Trophoblast cell (in vitro differentiated cells and primary cell): ENCODE data around the gene COA4.

Source experiments
- DNase-seq, 2 donors: peaks; one replicate each; pipeline ENCODE4 v3.0.0-alpha.2; 2016
- H2AFZ ChIP-seq: 2 replicates; pipeline ENCODE4 v1.6.1; 2013; ENCODE audit warnings: low read length, moderate library complexity, mild to moderate bottlenecking; ENCODE audit not compliant: insufficient read depth, poor library complexity
- H2AK5ac ChIP-seq: 2 replicates; pipeline ENCODE4 v1.6.1; 2013; ENCODE audit warnings: mild to moderate bottlenecking, low read length
- H2BK120ac ChIP-seq: 2 replicates; pipeline ENCODE4 v1.6.1; 2013; ENCODE audit warnings: low read length, mild to moderate bottlenecking, moderate library complexity; ENCODE audit not compliant: insufficient read depth, poor library complexity
- H2BK12ac ChIP-seq: 2 replicates; pipeline ENCODE4 v1.6.1; 2013; ENCODE audit warnings: mild to moderate bottlenecking, low read length, moderate library complexity
- H2BK5ac ChIP-seq: 2 replicates; pipeline ENCODE4 v1.6.1; 2013; ENCODE audit warnings: low read length, low read depth, moderate library complexity, mild to moderate bottlenecking; ENCODE audit not compliant: poor library complexity
- H3K14ac ChIP-seq: 2 replicates; pipeline ENCODE4 v1.6.1; 2013; ENCODE audit warnings: mild to moderate bottlenecking, low read length
- H3K18ac ChIP-seq: 2 replicates; pipeline ENCODE4 v1.6.1; 2013; ENCODE audit warnings: mild to moderate bottlenecking, low read length
- H3K23ac ChIP-seq: 2 replicates; pipeline ENCODE4 v1.6.1; 2013; ENCODE audit warnings: low read length
- H3K27ac ChIP-seq: 2 replicates; pipeline ENCODE4 v1.5.1; 2013; ENCODE audit warnings: low read depth, mild to moderate bottlenecking, inconsistent platforms, low read length, moderate library complexity
- H3K27me3 ChIP-seq: 2 replicates; pipeline ENCODE4 v1.6.1; 2013; ENCODE audit warnings: inconsistent platforms, mild to moderate bottlenecking, low read length, moderate library complexity; ENCODE audit not compliant: insufficient read depth
- H3K36me3 ChIP-seq, 2 experiments: 1 replicate in 1 of 2; 2 replicates in 1 of 2; pipeline ENCODE4 v1.6.1; 2013; ENCODE audit warnings: low read length in 2 of 2, mild to moderate bottlenecking in 2 of 2, moderate library complexity in 1 of 2; ENCODE audit not compliant: insufficient read depth in 2 of 2, control insufficient read depth in 1 of 2
- H3K4ac ChIP-seq: 2 replicates; pipeline ENCODE4 v1.6.1; 2013; ENCODE audit warnings: low read depth, mild to moderate bottlenecking, low read length, moderate library complexity
- H3K4me1 ChIP-seq, 2 experiments: 1 replicate in 1 of 2; 2 replicates in 1 of 2; pipeline ENCODE4 v1.6.1; 2013; ENCODE audit warnings: low read length in 2 of 2, mild to moderate bottlenecking in 2 of 2, moderate library complexity in 1 of 2; ENCODE audit not compliant: insufficient read depth in 2 of 2, control insufficient read depth in 1 of 2
- H3K4me2 ChIP-seq: 2 replicates; pipeline ENCODE4 v1.6.1; 2013; ENCODE audit warnings: inconsistent platforms, mild to moderate bottlenecking, low read length, moderate library complexity
- H3K4me3 ChIP-seq: 2 replicates; pipeline ENCODE4 v1.5.1; 2013; ENCODE audit warnings: mild to moderate bottlenecking, low read depth, low read length, inconsistent platforms
- H3K79me1 ChIP-seq: one replicate; pipeline ENCODE4 v1.6.1; 2013; ENCODE audit warnings: low read length
- H3K79me2 ChIP-seq: 2 replicates; pipeline ENCODE4 v1.6.1; 2013; ENCODE audit warnings: low read length, mild to moderate bottlenecking; ENCODE audit not compliant: control insufficient read depth, insufficient read depth, poor library complexity
- H3K9ac ChIP-seq: 2 replicates; pipeline ENCODE4 v1.6.1; 2013; ENCODE audit warnings: mild to moderate bottlenecking, low read length
- H3K9me3 ChIP-seq: 2 replicates; pipeline ENCODE4 v1.6.1; 2013; ENCODE audit warnings: low read depth, mild to moderate bottlenecking, control low read depth, inconsistent platforms, low read length; ENCODE audit not compliant: insufficient read depth
- H4K12ac ChIP-seq: 2 replicates; pipeline ENCODE4 v1.6.1; 2013; ENCODE audit warnings: low read depth, mild to moderate bottlenecking, low read length, moderate library complexity
- H4K8ac ChIP-seq: 2 replicates; pipeline ENCODE4 v1.6.1; 2013; ENCODE audit warnings: low read depth, mild to moderate bottlenecking, low read length, moderate library complexity
- H4K91ac ChIP-seq: one replicate; pipeline ENCODE4 v1.6.1; 2013; ENCODE audit warnings: low read depth, mild to moderate bottlenecking, low read length, moderate library complexity
- WGBS: extraction: QIAGEN DNeasy Blood & Tissue Kit; methylation state at CpG from one replicate; pipeline ENCODE4 v1.1.7; 2013; ENCODE audit warnings: missing lambda C conversion rate; ENCODE audit not compliant: insufficient read length, insufficient coverage; ENCODE audit errors: extremely low coverage; 5-methylcytosine and 5-hydroxymethylcytosine counted together

COA4 gene

DNA sequence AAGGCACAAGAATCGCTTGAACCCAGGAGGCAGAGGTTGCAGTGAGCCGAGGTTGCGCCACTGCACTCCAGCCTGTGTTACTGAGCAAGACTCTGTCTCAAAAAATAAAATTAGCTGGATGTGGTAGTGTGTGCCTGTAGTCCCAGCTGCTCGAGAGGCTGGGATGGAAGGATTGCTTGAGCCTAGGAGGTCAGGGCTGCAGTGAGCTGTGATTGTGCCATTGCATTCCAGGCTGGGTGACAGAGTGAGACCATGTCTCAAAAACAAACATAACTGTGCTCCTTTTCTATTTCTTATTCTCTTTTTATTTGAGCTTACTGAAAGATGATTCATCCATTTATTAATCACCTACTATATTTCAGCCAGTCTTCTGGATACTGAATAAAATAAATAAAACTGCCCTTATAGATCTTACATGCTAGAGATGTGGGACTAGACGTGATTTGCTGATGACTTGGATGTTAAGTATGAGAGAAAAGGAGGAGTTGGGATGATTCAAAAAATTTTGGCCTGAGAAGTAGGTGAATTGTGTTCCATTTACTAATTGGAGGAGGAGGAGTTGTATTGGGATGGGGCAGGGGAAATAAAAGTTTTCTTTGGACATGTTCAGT, 18.2 kb upstream of the COA4 start:
- H2BK12ac ChIP-seq = no peak overlapping the region
- H3K4ac ChIP-seq = no peak overlapping the region
- no peaks in the 10 kb centered on the region for H3K27me3 ChIP-seq
- WGBS = no CpG with 5 or more reads among the region's 5 CpGs
- H3K9ac ChIP-seq = no peak overlapping the region
- H4K12ac ChIP-seq = no peak overlapping the region
- no peak overlapping the region for H3K27ac ChIP-seq
- no peaks in the 10 kb centered on the region for H3K79me1 ChIP-seq
- H3K4me2 ChIP-seq = no peak overlapping the region
- no peak overlapping the region for H2AK5ac ChIP-seq
- no peak overlapping the region for H2AFZ ChIP-seq
- no peaks in the 10 kb centered on the region for H3K9me3 ChIP-seq
- no peaks in the 10 kb centered on the region for H3K4me1 ChIP-seq
- H3K23ac ChIP-seq = no peak overlapping the region
- peaks cover 0 to 6% of the 10 kb centered on the region in 2 experiments for H3K36me3 ChIP-seq
- H3K14ac ChIP-seq = no peak overlapping the region
- no peak overlapping the region for H3K18ac ChIP-seq
- peak; percentile 34 to 49 for DNase-seq
- no peak overlapping the region for H4K91ac ChIP-seq
- H3K79me2 ChIP-seq = no peaks in the 10 kb centered on the region
- H3K4me3 ChIP-seq = no peak overlapping the region
- H2BK120ac ChIP-seq = no peak overlapping the region
- no peak overlapping the region for H2BK5ac ChIP-seq
- H4K8ac ChIP-seq = no peak overlapping the region

DNA sequence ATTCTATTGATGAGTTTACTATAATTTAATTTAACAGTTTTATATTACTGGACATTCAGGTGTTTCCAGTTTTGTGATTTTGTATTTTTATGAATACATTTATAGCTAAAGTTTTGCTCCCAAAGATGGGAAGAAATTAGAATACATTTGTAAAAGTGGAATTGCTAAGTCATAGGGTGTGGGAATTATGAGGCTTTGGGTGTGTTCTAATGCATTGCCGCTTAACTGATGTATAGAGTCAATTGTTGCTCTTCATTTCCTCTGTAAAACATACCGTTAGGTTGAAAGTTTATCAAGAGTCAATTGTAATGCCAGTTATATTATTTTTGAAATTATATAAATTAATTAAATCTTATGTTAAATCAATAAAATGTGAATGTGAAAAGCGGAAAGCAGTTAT, 16.4 kb upstream of the COA4 start:
- H4K8ac ChIP-seq = no peak overlapping the region
- H2BK12ac ChIP-seq = no peak overlapping the region
- H3K27me3 ChIP-seq = no peaks in the 10 kb centered on the region
- H3K18ac ChIP-seq = no peak overlapping the region
- no peak overlapping the region for H2BK5ac ChIP-seq
- no peak overlapping the region for H3K4ac ChIP-seq
- no peaks in the 10 kb centered on the region for H3K79me2 ChIP-seq
- H3K23ac ChIP-seq = no peak overlapping the region
- H2AK5ac ChIP-seq = no peak overlapping the region
- no peak overlapping the region for H2BK120ac ChIP-seq
- DNase-seq = no peak
- no peak overlapping the region for H4K91ac ChIP-seq
- H3K9me3 ChIP-seq = no peaks in the 10 kb centered on the region
- H3K36me3 ChIP-seq = peaks cover 0 to 6% of the 10 kb centered on the region in 2 experiments
- no peaks in the 10 kb centered on the region for H3K4me1 ChIP-seq
- H3K79me1 ChIP-seq = no peaks in the 10 kb centered on the region
- H3K9ac ChIP-seq = no peak overlapping the region
- WGBS = no CpG with 5 or more reads among the region's 3 CpGs
- no peak overlapping the region for H4K12ac ChIP-seq
- H2AFZ ChIP-seq = no peak overlapping the region
- H3K4me3 ChIP-seq = no peak overlapping the region
- H3K27ac ChIP-seq = no peak overlapping the region
- H3K14ac ChIP-seq = no peak overlapping the region
- H3K4me2 ChIP-seq = no peak overlapping the region

GRCh38 chr11:73889536-73889935, 12.9 kb upstream of the COA4 start:
- Histone ChIP-seq H3K9me3 (no peaks in the 10 kb centered on the region), H3K4me3 (no peak overlapping the region), H4K91ac (no peak overlapping the region), H3K4ac (no peak overlapping the region), H2AFZ (no peak overlapping the region), H2BK12ac (no peak overlapping the region), H3K36me3 (peaks cover 0 to 6% of the 10 kb centered on the region in 2 experiments), H3K14ac (no peak overlapping the region), H3K79me1 (no peaks in the 10 kb centered on the region), H2BK5ac (no peak overlapping the region), H4K8ac (no peak overlapping the region), H3K4me1 (no peaks in the 10 kb centered on the region), H3K79me2 (no peaks in the 10 kb centered on the region), H2BK120ac (no peak overlapping the region), H3K9ac (no peak overlapping the region), H3K23ac (no peak overlapping the region), H3K27ac (no peak overlapping the region), H4K12ac (no peak overlapping the region), H3K18ac (no peak overlapping the region), H3K4me2 (no peak overlapping the region), H3K27me3 (no peaks in the 10 kb centered on the region), H2AK5ac (no peak overlapping the region)
- WGBS = no CpG with 5 or more reads among the region's 1 CpG
- no peak for DNase-seq

- H3K79me1 ChIP-seq = no peaks in the 10 kb centered on the region
- H4K12ac ChIP-seq = no peak overlapping the region
- peak; percentile 40 to 85 for DNase-seq
- no peak overlapping the region for H4K91ac ChIP-seq
- no peak overlapping the region for H3K18ac ChIP-seq
- H3K79me2 ChIP-seq = no peaks in the 10 kb centered on the region
- H2BK12ac ChIP-seq = no peak overlapping the region
- H3K27ac ChIP-seq = no peak overlapping the region
- H3K4ac ChIP-seq = no peak overlapping the region
- no CpG with 5 or more reads among the region's 1 CpG for WGBS
- H3K4me1 ChIP-seq = no peaks in the 10 kb centered on the region
- no peaks in the 10 kb centered on the region for H3K27me3 ChIP-seq
- H3K9me3 ChIP-seq = no peaks in the 10 kb centered on the region
- H3K23ac ChIP-seq = no peak overlapping the region
- no peak overlapping the region for H3K4me3 ChIP-seq
- H2BK120ac ChIP-seq = no peak overlapping the region
- no peak overlapping the region for H2BK5ac ChIP-seq
- no peak overlapping the region for H3K14ac ChIP-seq
- H2AFZ ChIP-seq = no peak overlapping the region
- H3K9ac ChIP-seq = no peak overlapping the region
- no peak overlapping the region for H3K4me2 ChIP-seq
- peaks cover 0 to 6% of the 10 kb centered on the region in 2 experiments for H3K36me3 ChIP-seq
- H4K8ac ChIP-seq = no peak overlapping the region
- no peak overlapping the region for H2AK5ac ChIP-seq
These were observed 12.4 kb upstream of the COA4 start for GRCh38 chr11:73889019-73889418.
